GM12878 (cell line): Measurements from ENCODE around the gene ARFRP1.

ENCODE experiments used
- CTCF ChIP-seq, 3 experiments: IDR thresholded peaks in 2 of 3; conservative IDR thresholded peaks in 1 of 3; 2 replicates each; pipeline ENCODE4 v1.5.1; 2011; ENCODE audit warnings: low read depth in 3 of 3, low read length in 3 of 3, mild to moderate bottlenecking in 3 of 3, control low read depth in 2 of 3, moderate library complexity in 2 of 3, inconsistent platforms in 1 of 3, mixed read lengths in 1 of 3; ENCODE audit not compliant: control insufficient read depth in 2 of 3, insufficient read depth in 1 of 3; ENCODE audit errors: extremely low read depth in 1 of 3
- EZH2 ChIP-seq: IDR thresholded peaks from 2 replicates; pipeline ENCODE4 v1.6.1; 2012; ENCODE audit warnings: low read depth, mild to moderate bottlenecking, control low read depth, inconsistent platforms, low read length, borderline replicate concordance; ENCODE audit not compliant: control insufficient read depth
- FOXK2 ChIP-seq: fragments of 450-650 bp; IDR thresholded peaks from 2 replicates; pipeline ENCODE4 v1.6.1; 2017; ENCODE audit warnings: mild to moderate bottlenecking, moderate library complexity
- FOXM1 ChIP-seq: IDR thresholded peaks from 2 replicates; pipeline ENCODE4 v1.6.1; 2012; ENCODE audit warnings: low read depth, mild to moderate bottlenecking, inconsistent platforms, low read length, moderate library complexity
- JUND ChIP-seq: IDR thresholded peaks from 2 replicates; pipeline ENCODE4 v1.6.1; 2012; ENCODE audit warnings: low read depth, mild to moderate bottlenecking, low read length, improper control_type of control experiment, moderate library complexity
- MAX ChIP-seq: IDR thresholded peaks from 2 replicates; pipeline ENCODE4 v1.6.1; 2012; ENCODE audit warnings: low read depth, low read length, improper control_type of control experiment
- POU2F2 ChIP-seq: IDR thresholded peaks from 3 replicates; pipeline ENCODE4 v1.6.1; 2011; ENCODE audit warnings: low read depth, mild to moderate bottlenecking, low read length, borderline replicate concordance
- RUNX3 ChIP-seq: IDR thresholded peaks from 2 replicates; pipeline ENCODE4 v1.6.1; 2012; ENCODE audit warnings: low read length, inconsistent platforms
- TAF1 ChIP-seq: IDR thresholded peaks from 2 replicates; pipeline ENCODE4 v1.6.1; 2011; ENCODE audit warnings: mild to moderate bottlenecking, low read depth, low read length, borderline replicate concordance
- TARDBP ChIP-seq: IDR thresholded peaks from 2 replicates; pipeline ENCODE4 v1.6.1; 2016; ENCODE audit warnings: borderline replicate concordance
- ZNF384 ChIP-seq: IDR thresholded peaks from 2 replicates; pipeline ENCODE4 v1.6.1; 2012; ENCODE audit warnings: low read depth, mild to moderate bottlenecking, low read length, improper control_type of control experiment, borderline replicate concordance

GRCh38 chr20:63651942-63652191, 55.9 kb downstream of the ARFRP1 start:
- TF ChIP-seq CTCF (IDR thresholded peaks at IDR 0.05 in 2 of 3, conservative IDR thresholded peaks at IDR 0.05 in 1 of 3; ENCODE audit: control insufficient read depth in 2 of 3, extremely low read depth in 1 of 3, insufficient read depth in 1 of 3, low read depth in 3 of 3, low read length in 3 of 3) (no peak), FOXM1 (no peak), TAF1 (no peak), RUNX3 (no peak), JUND (no peak), TARDBP (no peak), FOXK2 (no peak), POU2F2 (no peak), MAX (no peak), ZNF384 (no peak), EZH2 (no peak)
